HepG2 (cell line): ENCODE measurements around the gene ANKS1A. TPM values are rescaled to one million over a fixed set of nuclear protein-coding genes. Genes with fewer than 3 reads are reported as not detected.

Source experiments
- ETV5 ChIP-seq: IDR thresholded peaks from 2 replicates; pipeline ENCODE4 v1.6.1; 2018; ENCODE audit warnings: missing biosample characterization, missing genetic modification reagents, inconsistent platforms, borderline replicate concordance
- GFI1 ChIP-seq: sonication (generic); formaldehyde crosslinking; IDR thresholded peaks from 2 replicates; pipeline ENCODE4 v1.5.0; 2020; ENCODE audit warnings: missing genetic modification reagents, mild to moderate bottlenecking, borderline replicate concordance
- GMEB1 ChIP-seq: sonication (generic); formaldehyde crosslinking; IDR thresholded peaks from 2 replicates; pipeline ENCODE4 v1.5.1; 2020; ENCODE audit warnings: missing genetic modification reagents, mild to moderate bottlenecking, borderline replicate concordance
- HINFP ChIP-seq: sonication (generic); formaldehyde crosslinking; IDR thresholded peaks from 2 replicates; pipeline ENCODE4 v1.4.0; 2020; ENCODE audit warnings: low read depth, mild to moderate bottlenecking, missing genetic modification reagents
- HMG20A ChIP-seq: IDR thresholded peaks from 2 replicates; pipeline ENCODE4 v1.6.1; 2016; ENCODE audit warnings: borderline replicate concordance
- JUND ChIP-seq: sonication (generic); formaldehyde crosslinking; IDR thresholded peaks from 2 replicates; pipeline ENCODE4 v1.8.0; 2022; ENCODE audit warnings: mild to moderate bottlenecking, missing genetic modification reagents
- KLF13 ChIP-seq: sonication (generic); formaldehyde crosslinking; IDR thresholded peaks from 2 replicates; pipeline ENCODE4 v1.4.0; 2020; ENCODE audit warnings: mild to moderate bottlenecking, missing genetic modification reagents
- PRDM4 ChIP-seq: sonication (generic); formaldehyde crosslinking; IDR thresholded peaks from 2 replicates; pipeline ENCODE4 v1.9.0; 2021; ENCODE audit warnings: missing genetic modification reagents, borderline replicate concordance
- RFX3 ChIP-seq: IDR thresholded peaks from 2 replicates; pipeline ENCODE4 v1.6.1; 2016; ENCODE audit warnings: missing biosample characterization, missing genetic modification reagents
- SIX4 ChIP-seq: sonication (generic); formaldehyde crosslinking; IDR thresholded peaks from 2 replicates; pipeline ENCODE4 v1.4.0; 2020; ENCODE audit warnings: missing genetic modification reagents
- SMAD3 ChIP-seq: sonication (generic); formaldehyde crosslinking; IDR thresholded peaks from 2 replicates; pipeline ENCODE4 v1.4.0; 2020; ENCODE audit warnings: missing genetic modification reagents
- SRF ChIP-seq: IDR thresholded peaks from 2 replicates; pipeline ENCODE4 v1.6.1; 2011; ENCODE audit warnings: mild to moderate bottlenecking, low read depth, low read length, moderate library complexity
- XRCC5 ChIP-seq: fragments of 200-400 bp; formaldehyde crosslinking; optimal IDR thresholded peaks from 2 replicates; pipeline ENCODE3; 2017; ENCODE audit warnings: mild to moderate bottlenecking, low read length
- ZNF124 ChIP-seq: sonication (generic); formaldehyde crosslinking; IDR thresholded peaks from 2 replicates; pipeline ENCODE4 v1.4.0; 2020; ENCODE audit warnings: missing genetic modification reagents
- ZNF234 ChIP-seq: sonication (generic); formaldehyde crosslinking; conservative IDR thresholded peaks from 2 replicates; pipeline ENCODE4 v1.5.1; 2020; ENCODE audit warnings: mild to moderate bottlenecking, missing genetic modification reagents
- ZNF614 ChIP-seq: IDR thresholded peaks from 2 replicates; pipeline ENCODE4 v1.6.1; 2018; ENCODE audit warnings: missing biosample characterization, missing genetic modification reagents, inconsistent platforms, borderline replicate concordance
- ZNF616 ChIP-seq: sonication (generic); formaldehyde crosslinking; IDR thresholded peaks from 2 replicates; pipeline ENCODE4 v1.5.0; 2020; ENCODE audit warnings: low read depth, mild to moderate bottlenecking, missing genetic modification reagents
- ZNF710 ChIP-seq: sonication (generic); formaldehyde crosslinking; IDR thresholded peaks from 2 replicates; pipeline ENCODE4 v1.5.0; 2020; ENCODE audit warnings: mild to moderate bottlenecking, missing genetic modification reagents, borderline replicate concordance
- ZNF740 ChIP-seq: sonication (generic); formaldehyde crosslinking; IDR thresholded peaks from 2 replicates; pipeline ENCODE4 v1.4.0; 2020; ENCODE audit warnings: missing genetic modification reagents
- ZNF749 ChIP-seq: sonication (generic); formaldehyde crosslinking; IDR thresholded peaks from 2 replicates; pipeline ENCODE4 v1.8.0; 2022; ENCODE audit warnings: mild to moderate bottlenecking, missing genetic modification reagents, moderate library complexity, borderline replicate concordance
- ZSCAN9 ChIP-seq: IDR thresholded peaks from 2 replicates; pipeline ENCODE4 v1.6.1; 2016; ENCODE audit warnings: borderline replicate concordance
- polyA plus RNA-seq, 8 experiments: library from polyadenylated mRNA; depleted of rRNA in 3 of 8; stranded (reverse) in 7 of 8; unstranded in 1 of 8; fragments of >200 nt; fragmentation: Illumina TruSeq in 4 of 8; extraction: Trizol in 4 of 8; gene quantifications; 2 replicates each; pipeline versions ENCODE4 v1.2.1 to v1.2.3, GENCODE V29; 2011 to 2016; ENCODE audit warnings: low read depth in 4 of 8, missing spikeins in 1 of 8, mixed read lengths in 1 of 8; ENCODE audit not compliant: insufficient read depth in 1 of 8
- total RNA-seq, 5 experiments: library from RNA; depleted of rRNA; stranded (reverse); fragments of >200 nt; fragmentation: Illumina TruSeq; extraction: Trizol; gene quantifications; 2 replicates each; pipeline ENCODE4 v1.2.3, GENCODE V29; 2016; ENCODE audit warnings: low read depth in 1 of 5

ANKS1A gene
- total and polyA plus RNA-seq, 2 of the 13 experiments (the other 11 are each of a cell fraction or from before 2014, with no cell fraction given): 7.2 to 15.1 TPM

- TF ChIP-seq ZNF749 (CRISPR knock-in tag) (peak; percentile 56; the same call in 1 of the 2 replicates), PRDM4 (CRISPR knock-in tag) (no peak), GMEB1 (CRISPR knock-in tag) (peak; percentile 92), ZNF616 (CRISPR knock-in tag) (peak; percentile 79; the same call in 1 of the 2 replicates), ZSCAN9 (peak; percentile 81; the same call in 1 of the 2 replicates), ZNF710 (CRISPR knock-in tag) (peak; percentile 68; the same call in 1 of the 2 replicates), GFI1 (CRISPR knock-in tag) (peak; percentile 14; the same call in 1 of the 2 replicates), JUND (CRISPR knock-in tag) (peak; percentile 67), ZNF124 (CRISPR knock-in tag) (peak; percentile 90), RFX3 (CRISPR knock-in tag) (no peak), KLF13 (CRISPR knock-in tag) (no peak), ZNF234 (CRISPR knock-in tag) (no peak; the same call in 1 of the 2 replicates), SRF (peak; percentile 76), XRCC5 (peak; percentile 61), SMAD3 (peak; percentile 88; the same call in 1 of the 2 replicates), SIX4 (peak; percentile 94), HINFP (CRISPR knock-in tag) (peak; percentile 82; the same call in 1 of the 2 replicates), HMG20A (CRISPR knock-in tag) (0 out of 2 replicates have a peak, but pooled peaks have one; percentile 37), ETV5 (CRISPR knock-in tag) (peak; percentile 95), ZNF740 (CRISPR knock-in tag) (0 out of 2 replicates have a peak, but pooled peaks have one; percentile 44), ZNF614 (CRISPR knock-in tag) (peak; percentile 78; the same call in 1 of the 2 replicates)
Measured at GRCh38 chr6:34887753-34888513, 1.1 kb upstream of the ANKS1A start, which contains the start of gene TAF11 (continued).
